HG02763 (cell line): Measurements from ENCODE around the gene RPS6KC1.
"Not testable (repeated sequence)": the region's sequence is repeated elsewhere in the genome, so short reads cannot be mapped to it uniquely, and the experiment has no call there.

Source experiments
- ATAC-seq: cut with Tn5 transposase; IDR thresholded peaks from one replicate; pipeline ENCODE4 v1.9.1; 2021; ENCODE audit warnings: mild to moderate bottlenecking, moderate library complexity; ENCODE audit not compliant: unreplicated experiment

The RPS6KC1 gene, protein sequence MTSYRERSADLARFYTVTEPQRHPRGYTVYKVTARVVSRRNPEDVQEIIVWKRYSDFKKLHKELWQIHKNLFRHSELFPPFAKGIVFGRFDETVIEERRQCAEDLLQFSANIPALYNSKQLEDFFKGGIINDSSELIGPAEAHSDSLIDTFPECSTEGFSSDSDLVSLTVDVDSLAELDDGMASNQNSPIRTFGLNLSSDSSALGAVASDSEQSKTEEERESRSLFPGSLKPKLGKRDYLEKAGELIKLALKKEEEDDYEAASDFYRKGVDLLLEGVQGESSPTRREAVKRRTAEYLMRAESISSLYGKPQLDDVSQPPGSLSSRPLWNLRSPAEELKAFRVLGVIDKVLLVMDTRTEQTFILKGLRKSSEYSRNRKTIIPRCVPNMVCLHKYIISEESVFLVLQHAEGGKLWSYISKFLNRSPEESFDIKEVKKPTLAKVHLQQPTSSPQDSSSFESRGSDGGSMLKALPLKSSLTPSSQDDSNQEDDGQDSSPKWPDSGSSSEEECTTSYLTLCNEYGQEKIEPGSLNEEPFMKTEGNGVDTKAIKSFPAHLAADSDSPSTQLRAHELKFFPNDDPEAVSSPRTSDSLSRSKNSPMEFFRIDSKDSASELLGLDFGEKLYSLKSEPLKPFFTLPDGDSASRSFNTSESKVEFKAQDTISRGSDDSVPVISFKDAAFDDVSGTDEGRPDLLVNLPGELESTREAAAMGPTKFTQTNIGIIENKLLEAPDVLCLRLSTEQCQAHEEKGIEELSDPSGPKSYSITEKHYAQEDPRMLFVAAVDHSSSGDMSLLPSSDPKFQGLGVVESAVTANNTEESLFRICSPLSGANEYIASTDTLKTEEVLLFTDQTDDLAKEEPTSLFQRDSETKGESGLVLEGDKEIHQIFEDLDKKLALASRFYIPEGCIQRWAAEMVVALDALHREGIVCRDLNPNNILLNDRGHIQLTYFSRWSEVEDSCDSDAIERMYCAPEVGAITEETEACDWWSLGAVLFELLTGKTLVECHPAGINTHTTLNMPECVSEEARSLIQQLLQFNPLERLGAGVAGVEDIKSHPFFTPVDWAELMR

DNA sequence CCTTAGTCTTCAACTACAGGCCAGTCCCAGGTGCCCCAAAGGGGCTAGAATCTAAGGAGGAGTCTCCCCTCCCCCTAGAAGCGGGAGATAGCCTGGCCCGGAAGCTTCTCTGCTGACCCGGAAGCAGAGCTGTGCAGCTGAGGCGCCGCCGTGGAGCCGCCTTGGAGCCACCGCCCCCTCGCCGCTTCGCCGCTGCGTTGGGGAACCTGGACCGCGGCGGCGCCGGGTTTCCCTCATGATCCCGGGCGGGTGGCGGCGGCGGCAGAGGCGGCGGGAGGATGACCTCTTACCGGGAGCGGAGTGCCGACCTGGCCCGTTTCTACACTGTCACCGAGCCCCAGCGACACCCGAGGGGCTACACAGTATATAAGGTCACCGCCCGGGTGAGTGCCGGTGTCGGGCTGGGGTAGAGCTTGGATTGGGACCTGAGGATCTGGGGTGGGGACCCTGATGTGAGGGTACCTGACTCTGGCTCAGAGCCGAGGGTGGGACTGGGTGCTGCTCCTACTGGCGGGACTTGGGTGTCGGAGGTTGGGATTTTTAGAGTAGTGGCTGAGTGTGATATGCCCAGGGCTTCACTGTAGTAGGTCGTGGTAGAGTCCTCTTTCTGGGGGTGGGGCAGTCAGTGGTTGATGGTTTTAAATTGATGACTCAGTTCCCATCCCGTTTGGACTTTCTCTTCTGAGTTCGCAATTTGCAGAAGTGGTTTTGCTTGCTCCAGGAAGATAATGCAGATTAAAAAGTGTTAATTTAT is at the start of gene RPS6KC1:
TSS of gene RPS6KC1 (plus strand) at position 115 of the 754 bp plus-strand sequence. CDS start at position 279, 164 bp downstream.
- ATAC-seq = peak; percentile 98

DNA sequence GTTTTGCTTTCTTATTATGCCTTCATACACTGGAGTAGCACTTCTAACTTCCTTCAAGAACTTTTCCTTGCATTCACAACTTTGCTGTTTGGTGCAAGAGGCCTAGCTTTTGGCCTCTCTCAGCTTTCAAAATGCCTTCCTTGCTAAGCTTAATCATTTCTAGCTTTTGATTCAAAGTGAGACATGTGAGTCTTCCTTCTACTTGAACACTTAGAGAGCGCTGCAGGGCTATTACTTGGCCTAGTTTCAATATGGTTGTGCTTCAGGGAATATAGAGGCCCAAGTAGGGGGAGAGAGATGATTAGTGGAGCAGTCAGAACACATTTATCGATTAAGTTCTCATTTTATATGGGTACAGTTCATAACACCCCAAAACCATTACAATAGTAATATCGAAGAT is 47.8 kb upstream of the RPS6KC1 start:
- ATAC-seq = no peak

DNA sequence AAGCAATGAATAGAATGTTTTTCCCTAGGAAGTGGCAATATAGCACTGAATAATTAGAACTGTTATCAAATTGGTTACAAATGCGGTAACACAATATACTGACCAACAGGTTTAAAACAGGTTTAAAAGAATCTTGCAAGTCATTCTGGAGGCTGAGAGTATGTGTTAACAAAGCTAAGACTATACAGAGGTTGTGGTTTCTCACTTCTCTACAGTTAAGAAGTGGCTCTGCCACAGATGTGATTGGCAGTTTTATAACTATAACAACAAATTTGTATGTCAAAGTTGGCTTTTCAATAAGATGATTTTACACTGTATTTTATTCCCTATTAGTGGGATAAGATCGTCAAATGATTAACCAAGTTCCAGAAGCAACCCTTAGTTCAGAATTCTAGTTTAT is 42.5 kb upstream of the RPS6KC1 start:
- ATAC-seq = peak; percentile 64

DNA sequence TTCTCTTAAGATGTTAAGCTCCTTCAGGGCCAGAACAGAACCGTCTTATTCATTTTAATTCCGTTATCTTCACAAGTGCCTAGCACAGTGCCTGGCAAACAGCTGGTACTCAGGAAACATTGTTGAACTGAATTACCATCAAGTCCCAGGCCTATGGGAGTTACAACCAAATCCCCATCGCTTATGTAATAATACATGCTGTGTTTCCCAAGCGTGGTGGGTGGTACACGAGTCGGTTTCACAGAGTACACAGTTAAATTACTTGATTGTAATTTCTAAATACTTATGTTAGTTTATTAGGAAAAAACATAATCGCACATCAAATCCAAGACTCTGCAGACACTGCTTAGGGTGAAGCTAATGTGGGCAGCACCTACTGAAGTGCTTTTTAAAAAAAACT is 36.4 kb upstream of the RPS6KC1 start:
- no peak for ATAC-seq

DNA sequence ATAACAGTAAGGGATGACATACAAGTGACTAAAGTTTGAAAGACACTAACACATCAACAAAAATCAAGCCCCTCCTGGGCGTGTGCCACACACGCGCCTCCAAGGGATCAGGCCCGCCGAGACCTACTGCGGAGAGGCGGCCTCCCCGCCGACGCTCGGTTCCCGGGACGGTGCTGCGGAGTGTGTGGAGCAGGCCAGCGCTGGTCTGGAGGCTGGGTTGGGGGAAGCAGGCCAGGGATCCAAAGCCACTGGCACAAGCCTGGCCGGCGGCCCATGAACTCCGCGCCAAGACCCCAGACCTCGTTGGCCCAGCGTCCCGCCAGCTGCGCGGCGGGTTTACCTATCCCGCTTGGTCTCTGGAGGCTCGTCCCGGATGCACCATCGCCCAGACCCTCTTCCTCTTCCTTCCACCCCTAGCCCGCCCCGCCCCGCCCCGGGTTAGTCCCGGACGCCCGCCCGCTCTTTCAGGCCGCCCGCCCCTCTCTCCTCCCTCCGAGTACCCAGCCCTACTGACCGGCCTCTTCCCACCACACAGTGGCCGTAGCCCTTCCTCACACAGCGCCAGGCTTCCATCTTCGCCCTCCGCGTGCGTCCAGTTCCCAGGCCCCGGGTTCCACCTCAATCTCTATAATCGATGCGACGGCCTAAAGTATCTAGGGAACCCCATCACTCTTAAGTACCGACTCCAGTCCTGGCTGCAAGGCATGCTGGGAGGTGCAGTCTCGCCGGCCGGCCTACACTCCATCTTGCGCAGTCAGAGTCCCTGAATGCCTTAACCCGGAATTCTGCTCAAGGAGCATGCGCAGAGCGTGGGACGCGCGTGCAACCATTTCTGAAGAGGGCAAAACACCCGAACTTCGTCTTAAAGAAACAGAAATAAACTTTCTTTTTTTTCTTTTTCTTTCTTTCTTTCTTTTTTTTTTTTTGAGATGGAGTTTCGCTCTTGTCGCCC is 35.7 kb upstream of the RPS6KC1 start, which contains the start of gene ANGEL2:
TSS of gene ANGEL2 (minus strand) at position 769 of the 952 bp plus-strand sequence. CDS start at position 573, 196 bp downstream.
- ATAC-seq = peak; percentile 92

DNA sequence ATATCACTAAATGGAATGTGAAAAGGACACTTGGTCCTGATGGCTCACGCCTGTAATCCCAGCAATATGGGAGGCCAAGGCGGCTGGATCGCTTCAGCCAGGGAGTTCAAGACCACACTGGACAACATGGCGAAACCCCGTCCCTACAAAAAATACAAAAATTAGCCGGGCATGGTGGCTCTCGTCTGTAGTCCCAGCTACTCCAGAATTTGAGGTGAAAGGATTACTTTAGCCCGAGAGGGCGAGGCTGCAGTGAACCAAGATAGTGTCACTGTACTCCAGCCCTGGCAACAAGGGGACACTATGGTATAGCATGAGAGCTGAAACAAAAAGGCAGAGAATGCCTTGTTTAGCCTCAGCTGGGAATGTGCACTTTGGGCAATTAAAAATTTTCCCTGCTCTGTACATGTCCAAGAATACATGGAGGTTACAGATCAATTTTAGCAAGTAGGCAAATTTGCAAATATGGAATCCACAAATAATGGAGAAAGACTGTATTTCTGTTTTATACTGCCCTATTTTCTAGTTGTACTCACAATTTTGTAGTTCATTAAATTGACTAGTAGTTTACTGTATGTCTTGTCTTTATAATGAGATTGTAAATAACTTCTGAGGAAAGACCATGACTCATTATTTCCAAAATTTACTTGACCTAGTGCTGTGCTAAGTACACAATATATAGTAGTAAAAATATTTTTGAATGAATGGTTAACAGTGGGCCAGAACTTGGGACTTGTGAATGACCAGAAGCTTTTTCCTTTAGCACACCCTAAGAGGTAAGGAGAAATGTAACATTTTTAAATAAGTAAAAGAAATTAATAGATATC is 33.4 kb upstream of the RPS6KC1 start:
- no peak for ATAC-seq

DNA sequence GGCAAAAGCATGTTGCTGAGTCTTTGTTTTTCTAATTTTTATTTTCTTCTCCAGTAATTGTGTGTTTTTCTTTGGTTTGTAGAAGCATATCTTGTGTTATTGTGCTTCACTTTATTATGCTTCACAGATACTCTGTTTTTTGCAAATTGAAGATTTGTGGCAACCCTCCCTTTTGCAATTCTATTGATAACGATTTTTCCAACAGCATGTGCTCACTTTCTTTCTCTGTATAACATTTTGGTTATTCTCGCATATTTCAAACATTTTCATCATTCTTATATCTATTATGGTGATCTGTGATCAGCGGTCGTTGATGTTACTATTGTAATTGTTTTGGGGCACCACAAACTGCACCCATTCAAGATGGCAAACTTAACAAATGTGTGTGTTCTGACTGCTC is 31.6 kb upstream of the RPS6KC1 start:
- ATAC-seq = no peak

DNA sequence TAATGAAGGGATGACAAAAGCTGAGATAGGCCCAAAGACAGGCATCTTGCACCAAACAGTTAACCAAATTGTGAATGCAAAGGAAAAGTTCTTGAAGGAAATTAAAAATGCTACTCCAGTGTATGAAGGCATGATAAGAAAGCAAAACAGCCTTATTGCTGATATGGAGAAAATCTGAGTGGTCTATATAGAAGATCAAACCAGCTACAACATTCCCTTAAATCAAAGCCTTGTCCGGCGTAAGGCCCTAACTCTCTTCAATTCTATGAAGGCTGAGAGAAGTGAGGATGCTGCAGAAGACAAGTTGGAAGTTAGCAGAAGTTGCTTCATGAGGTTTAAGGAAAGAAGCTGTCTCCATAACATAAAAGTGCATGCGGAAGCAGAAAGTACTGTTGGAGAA is 31.0 kb upstream of the RPS6KC1 start:
- ATAC-seq = no peak

DNA sequence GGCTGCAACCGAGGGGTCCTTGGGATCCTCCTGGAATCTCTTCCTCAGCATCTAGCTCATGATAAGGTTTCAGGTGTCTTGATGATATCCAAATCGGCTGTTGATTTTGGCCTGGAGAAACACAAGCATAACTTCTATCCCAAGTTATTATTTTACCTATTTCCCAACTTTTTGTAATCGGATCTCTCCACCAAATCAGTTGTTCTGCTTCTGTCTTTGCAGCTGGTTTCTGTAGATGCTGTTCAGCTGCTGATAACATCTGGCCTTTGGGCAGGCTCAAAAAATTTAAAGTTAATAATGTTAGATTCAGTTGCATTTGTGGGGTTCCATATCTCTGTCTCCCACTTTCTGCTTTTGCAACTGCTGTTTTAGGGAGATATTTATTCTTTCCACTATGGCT is 24.0 kb upstream of the RPS6KC1 start:
- not testable (repeated sequence) for ATAC-seq

DNA sequence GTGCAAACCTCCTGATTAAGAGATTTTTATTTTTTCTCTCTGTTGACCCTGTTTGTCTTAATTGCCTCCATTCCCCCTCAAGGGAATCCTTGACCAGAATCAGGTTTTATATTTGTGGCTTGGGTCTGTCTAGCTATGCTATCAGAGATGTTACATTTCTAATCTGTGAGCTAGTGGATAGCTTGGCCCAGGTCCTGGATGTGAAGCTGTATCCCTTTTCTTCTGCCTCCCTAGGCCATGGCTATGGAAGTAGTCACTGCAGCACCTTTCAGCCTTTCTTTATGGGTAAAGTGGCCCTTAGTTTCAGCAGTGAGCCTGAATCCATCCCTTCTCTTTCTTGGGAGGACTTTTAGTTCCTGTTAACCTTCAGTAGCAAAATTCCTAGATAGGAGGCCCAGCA is 18.4 kb upstream of the RPS6KC1 start:
- ATAC-seq = no peak

DNA sequence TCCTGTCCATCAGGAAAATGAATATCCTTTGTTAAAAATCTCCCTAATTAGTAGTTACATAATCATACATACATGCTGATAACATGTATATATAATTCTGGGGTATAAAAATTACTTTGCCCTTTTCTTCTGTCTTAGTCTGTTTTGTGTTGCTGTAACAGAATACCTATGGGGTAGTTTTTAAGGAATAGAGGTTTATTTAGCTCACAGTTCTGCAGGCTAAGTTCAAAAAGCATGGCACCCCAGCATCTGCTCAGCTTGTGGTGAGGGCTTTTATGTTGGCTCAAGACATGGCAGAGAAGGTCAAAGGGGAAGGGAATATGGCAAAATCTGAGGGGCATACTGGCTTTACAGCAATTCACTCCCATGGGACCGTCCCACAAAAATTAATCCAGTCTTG is 16.3 kb upstream of the RPS6KC1 start:
- no peak for ATAC-seq

DNA sequence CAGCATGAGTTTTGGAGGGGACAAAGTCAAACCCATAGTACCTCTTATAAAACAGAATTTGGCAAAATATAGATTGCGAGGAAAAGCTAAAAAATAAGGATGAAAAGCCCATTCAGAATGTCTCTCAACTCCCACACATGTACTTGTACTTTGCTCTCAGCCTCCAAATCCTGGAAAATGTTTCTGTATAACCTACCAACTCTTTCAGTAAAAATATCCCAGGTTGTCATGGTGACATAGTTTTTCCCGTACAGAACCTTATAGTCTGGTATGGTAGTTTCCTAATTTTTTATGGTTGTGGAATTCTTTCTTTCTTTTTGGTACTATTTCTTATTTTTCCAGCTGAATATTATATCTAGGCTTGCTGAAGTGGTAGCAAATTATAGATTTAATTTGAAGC is 15.5 kb upstream of the RPS6KC1 start:
- ATAC-seq = no peak

DNA sequence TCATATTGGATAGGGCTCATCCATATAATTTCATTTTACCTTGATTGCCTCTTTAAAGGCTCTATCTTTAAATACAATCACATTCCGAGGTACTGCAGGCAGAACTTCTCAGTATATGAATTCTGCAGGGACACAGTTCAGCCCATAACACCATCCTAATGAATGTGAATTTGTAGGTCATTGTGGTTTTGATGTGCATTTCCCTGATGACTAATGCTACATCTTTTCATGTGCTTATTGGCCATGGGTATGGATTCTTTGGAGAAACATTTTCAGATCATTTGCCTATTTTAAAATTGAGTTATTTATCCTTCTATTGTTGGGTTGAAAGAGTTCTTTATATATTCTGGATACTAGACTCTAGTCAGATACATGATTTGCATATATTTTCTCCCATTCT is 9.6 kb upstream of the RPS6KC1 start:
- no peak for ATAC-seq

DNA sequence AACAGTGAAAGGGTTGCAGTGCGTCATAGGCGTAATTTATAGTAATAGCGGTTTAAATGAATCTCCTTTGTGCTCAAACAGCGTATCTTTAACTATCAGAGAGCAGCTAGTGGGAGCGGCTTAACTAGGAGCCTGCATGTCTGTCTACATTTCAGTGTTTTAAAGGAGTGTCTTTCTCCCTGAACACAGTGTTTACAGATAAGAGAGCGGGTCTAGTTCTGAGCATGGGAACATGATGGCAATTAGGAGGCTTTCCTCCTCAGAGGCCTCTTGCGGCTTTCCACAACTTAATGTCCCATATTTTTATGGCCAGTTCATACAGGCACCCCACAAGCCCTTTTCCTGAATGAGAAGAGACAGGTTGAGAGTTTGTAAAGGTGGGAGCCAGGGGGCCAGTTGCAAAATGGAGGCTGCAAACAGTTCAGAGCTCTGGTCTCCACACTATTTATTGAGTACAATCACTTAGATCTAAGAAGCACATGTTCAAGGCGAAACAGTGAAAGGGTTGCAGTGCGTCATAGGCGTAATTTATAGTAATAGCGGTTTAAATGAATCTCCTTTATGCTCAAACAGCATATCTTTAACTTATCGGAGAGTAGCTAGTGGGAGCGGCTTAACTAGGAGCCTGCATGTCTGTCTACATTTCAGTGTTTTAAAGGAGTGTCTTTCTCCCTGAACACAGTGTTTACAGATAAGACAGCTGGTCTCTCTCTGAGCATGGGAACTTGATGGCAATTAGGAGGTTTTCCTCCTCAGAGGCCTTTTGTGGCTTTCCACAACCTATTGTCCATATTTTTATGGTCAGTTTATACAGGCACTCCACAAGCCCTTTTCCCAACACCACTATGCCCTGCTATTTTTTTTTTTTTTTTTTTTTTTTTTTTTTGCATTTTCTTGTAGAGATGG is 5.5 kb upstream of the RPS6KC1 start:
- ATAC-seq = not testable (repeated sequence)

DNA sequence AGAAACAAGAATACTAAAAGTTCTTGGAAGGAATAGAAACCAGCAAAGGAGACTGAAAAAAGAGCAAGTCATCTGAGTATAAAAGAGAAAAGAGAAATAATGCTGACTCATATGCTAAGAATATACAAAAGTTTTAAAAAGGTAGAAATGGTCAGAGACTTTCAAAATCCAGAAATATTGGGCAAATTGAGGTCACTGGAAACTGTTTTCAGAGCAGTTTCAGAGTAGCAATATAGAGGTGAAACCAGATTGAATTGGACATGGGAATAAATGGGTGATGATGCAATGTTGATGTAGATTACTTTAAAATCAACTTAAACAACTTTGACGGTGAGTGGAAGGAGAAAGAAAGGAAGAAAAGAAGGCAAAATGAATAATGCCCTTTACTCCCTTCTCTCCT is 1.8 kb upstream of the RPS6KC1 start:
- no peak for ATAC-seq

DNA sequence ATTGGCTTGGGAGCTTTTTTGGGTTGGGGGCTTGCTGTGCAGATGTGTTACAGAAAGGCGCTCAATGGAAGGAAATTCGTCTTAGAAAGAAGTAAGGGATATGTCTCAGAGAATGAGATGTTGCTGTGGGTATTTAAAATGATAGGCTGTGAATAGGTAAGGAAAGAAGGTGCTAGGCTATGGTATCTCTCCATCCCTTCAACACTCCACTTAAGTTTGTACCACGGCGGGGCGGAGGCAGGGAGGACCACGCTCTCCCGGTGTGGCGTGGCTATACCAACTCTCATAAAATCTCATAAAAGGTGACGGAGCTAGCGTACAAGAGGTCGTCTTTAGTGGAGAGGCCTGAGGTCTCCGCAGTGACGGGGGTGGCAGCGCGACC is 305 bp upstream of the RPS6KC1 start:
- ATAC-seq = no peak

DNA sequence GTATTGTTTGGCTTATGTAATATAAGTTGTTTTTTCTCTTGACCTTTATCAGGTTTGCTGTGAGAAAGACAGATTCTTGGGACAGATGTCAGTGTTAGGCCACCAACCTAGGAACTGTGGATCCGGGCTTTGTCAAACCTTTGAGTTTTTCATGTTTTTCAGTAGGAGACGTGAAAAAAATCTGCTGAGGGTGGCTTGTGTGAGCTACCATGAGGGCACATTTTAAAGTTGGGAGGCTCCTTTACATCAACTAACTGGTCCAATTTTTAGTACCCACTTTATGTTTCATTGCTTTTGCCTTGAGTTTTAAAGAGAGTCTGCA is 801 bp downstream of the RPS6KC1 start:
- ATAC-seq = no peak

DNA sequence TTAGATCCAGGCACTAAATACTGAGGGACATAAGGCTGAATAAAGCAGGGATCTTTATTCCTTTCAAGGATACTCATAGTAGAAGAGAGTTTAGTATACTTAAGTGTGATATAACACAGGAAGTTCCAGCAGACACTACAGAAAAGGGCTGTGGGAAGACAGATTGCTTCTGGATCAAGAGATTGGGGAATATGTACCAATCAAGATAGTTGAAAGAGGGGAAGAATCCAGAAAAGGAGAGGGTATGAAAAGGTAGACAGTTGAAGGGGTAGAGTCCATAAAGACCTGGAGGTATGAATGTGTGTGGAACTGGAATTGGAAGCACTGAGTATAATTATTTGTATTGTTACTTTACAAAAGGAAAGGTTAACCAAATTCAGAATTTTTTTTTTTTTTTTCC is 2.4 kb downstream of the RPS6KC1 start:
- no peak for ATAC-seq
